Activated naive CD8-positive, alpha-beta T cell treated with anti-CD3 and anti-CD28 coated beads, Interleukin-2, amount 50 U/mL, for 24 hours (primary cell): ENCODE data around the gene RFTN1.

Source experiments
- ATAC-seq: fragments of 150-1000 bp; cut with Tn5 transposase; one replicate; pipeline ENCODE4 v1.10.0; 2021
- DNase-seq: peaks from one replicate; pipeline ENCODE4 v3.0.0; 2021
- H3K27ac Mint-ChIP-seq: one replicate; pipeline ENCODE4 v1.8.0; 2021; ENCODE audit warnings: mild to moderate bottlenecking, mixed read lengths
- H3K27me3 Mint-ChIP-seq: one replicate; pipeline ENCODE4 v1.8.0; 2021; ENCODE audit warnings: mixed read lengths
- H3K36me3 Mint-ChIP-seq: one replicate; pipeline ENCODE4 v1.8.0; 2021; ENCODE audit warnings: low read depth, mixed read lengths
- H3K4me1 Mint-ChIP-seq: one replicate; pipeline ENCODE4 v1.8.0; 2021; ENCODE audit warnings: mixed read lengths
- H3K4me3 Mint-ChIP-seq: one replicate; pipeline ENCODE4 v1.8.0; 2021; ENCODE audit warnings: mild to moderate bottlenecking, moderate library complexity, mixed read lengths
- H3K9me3 Mint-ChIP-seq: one replicate; pipeline ENCODE4 v1.8.0; 2021; ENCODE audit warnings: mixed read lengths

The RFTN1 gene

GRCh38 chr3:16463914-16464313, 49.6 kb downstream of the RFTN1 start:
- Mint-ChIP-seq H3K27ac (no peak overlapping the region), H3K36me3 (peaks cover 54% of the 10 kb centered on the region), H3K4me3 (no peak overlapping the region), H3K4me1 (peaks cover 56% of the 10 kb centered on the region), H3K27me3 (no peaks in the 10 kb centered on the region), H3K9me3 (peaks cover 4% of the 10 kb centered on the region)
- ATAC-seq (no peak), DNase-seq (no peak)

GRCh38 chr3:16463119-16463518, 50.4 kb downstream of the RFTN1 start:
- peaks cover 54% of the 10 kb centered on the region for H3K4me1 Mint-ChIP-seq
- peak; percentile 21 for ATAC-seq
- peaks cover 4% of the 10 kb centered on the region for H3K9me3 Mint-ChIP-seq
- DNase-seq: no peak
- no peak overlapping the region for H3K4me3 Mint-ChIP-seq
- H3K27ac Mint-ChIP-seq: peak overlapping the region; percentile 43
- H3K27me3 Mint-ChIP-seq: no peaks in the 10 kb centered on the region
- peaks cover 48% of the 10 kb centered on the region for H3K36me3 Mint-ChIP-seq

- H3K4me1 Mint-ChIP-seq: peaks cover 54% of the 10 kb centered on the region
- no peak overlapping the region for H3K4me3 Mint-ChIP-seq
- DNase-seq (no peak), ATAC-seq (peak; percentile 91)
- H3K36me3 Mint-ChIP-seq: peaks cover 44% of the 10 kb centered on the region
- peaks cover 4% of the 10 kb centered on the region for H3K9me3 Mint-ChIP-seq
- H3K27ac Mint-ChIP-seq: peak overlapping the region; percentile 43
- H3K27me3 Mint-ChIP-seq: no peaks in the 10 kb centered on the region
These were observed 50.8 kb downstream of the RFTN1 start for GRCh38 chr3:16462679-16463078.

- DNase-seq (no peak), ATAC-seq (no peak)
- H3K9me3 Mint-ChIP-seq: no peaks in the 10 kb centered on the region
- H3K27me3 Mint-ChIP-seq: no peaks in the 10 kb centered on the region
- peaks cover 34% of the 10 kb centered on the region for H3K36me3 Mint-ChIP-seq
- no peak overlapping the region for H3K27ac Mint-ChIP-seq
- H3K4me3 Mint-ChIP-seq: no peak overlapping the region
- peaks cover 46% of the 10 kb centered on the region for H3K4me1 Mint-ChIP-seq
These were observed 51.8 kb downstream of the RFTN1 start for GRCh38 chr3:16461463-16462245.

- Mint-ChIP-seq H3K4me3 (no peak overlapping the region), H3K36me3 (peaks cover 26% of the 10 kb centered on the region), H3K4me1 (peaks cover 46% of the 10 kb centered on the region), H3K27me3 (no peaks in the 10 kb centered on the region), H3K9me3 (no peaks in the 10 kb centered on the region), H3K27ac (no peak overlapping the region)
- DNase-seq (no peak), ATAC-seq (no peak)
These were observed 52.6 kb downstream of the RFTN1 start for GRCh38 chr3:16460886-16461285.

GRCh38 chr3:16460273-16460672, 53.2 kb downstream of the RFTN1 start:
- H3K27ac Mint-ChIP-seq: no peak overlapping the region
- H3K36me3 Mint-ChIP-seq: peaks cover 22% of the 10 kb centered on the region
- DNase-seq (no peak), ATAC-seq (no peak)
- no peak overlapping the region for H3K4me3 Mint-ChIP-seq
- peaks cover 46% of the 10 kb centered on the region for H3K4me1 Mint-ChIP-seq
- H3K9me3 Mint-ChIP-seq: no peaks in the 10 kb centered on the region
- H3K27me3 Mint-ChIP-seq: no peaks in the 10 kb centered on the region

- no peak overlapping the region for H3K27ac Mint-ChIP-seq
- peaks cover 18% of the 10 kb centered on the region for H3K36me3 Mint-ChIP-seq
- peaks cover 38% of the 10 kb centered on the region for H3K4me1 Mint-ChIP-seq
- no peak overlapping the region for H3K4me3 Mint-ChIP-seq
- H3K9me3 Mint-ChIP-seq: no peaks in the 10 kb centered on the region
- ATAC-seq (peak; percentile 71), DNase-seq (no peak)
- no peaks in the 10 kb centered on the region for H3K27me3 Mint-ChIP-seq
These were observed 56.6 kb downstream of the RFTN1 start for GRCh38 chr3:16456784-16457415.

GRCh38 chr3:16455966-16456365, 57.5 kb downstream of the RFTN1 start:
- ATAC-seq (no peak), DNase-seq (no peak)
- Mint-ChIP-seq H3K36me3 (peaks cover 23% of the 10 kb centered on the region), H3K4me3 (no peak overlapping the region), H3K27ac (no peak overlapping the region), H3K9me3 (no peaks in the 10 kb centered on the region), H3K4me1 (peaks cover 37% of the 10 kb centered on the region), H3K27me3 (no peaks in the 10 kb centered on the region)

- ATAC-seq (no peak), DNase-seq (no peak)
- no peak overlapping the region for H3K4me3 Mint-ChIP-seq
- no peak overlapping the region for H3K27ac Mint-ChIP-seq
- no peaks in the 10 kb centered on the region for H3K9me3 Mint-ChIP-seq
- H3K27me3 Mint-ChIP-seq: no peaks in the 10 kb centered on the region
- peaks cover 23% of the 10 kb centered on the region for H3K36me3 Mint-ChIP-seq
- H3K4me1 Mint-ChIP-seq: peaks cover 42% of the 10 kb centered on the region
These were observed 58.5 kb downstream of the RFTN1 start for GRCh38 chr3:16455001-16455400.

- Mint-ChIP-seq H3K9me3 (no peaks in the 10 kb centered on the region), H3K27ac (no peak overlapping the region), H3K4me3 (no peak overlapping the region), H3K27me3 (no peaks in the 10 kb centered on the region), H3K4me1 (peaks cover 56% of the 10 kb centered on the region), H3K36me3 (peaks cover 41% of the 10 kb centered on the region)
- DNase-seq: no peak
- no peak for ATAC-seq
These were observed 61.2 kb downstream of the RFTN1 start for GRCh38 chr3:16452261-16452660.

- no peak for DNase-seq
- ATAC-seq: no peak
- Mint-ChIP-seq H3K36me3 (peaks cover 66% of the 10 kb centered on the region), H3K4me1 (peaks cover 65% of the 10 kb centered on the region), H3K4me3 (no peak overlapping the region), H3K27me3 (no peaks in the 10 kb centered on the region), H3K9me3 (no peaks in the 10 kb centered on the region), H3K27ac (no peak overlapping the region)
These were observed 64.1 kb downstream of the RFTN1 start for GRCh38 chr3:16449369-16449768.

- ATAC-seq: peak; percentile 96
- H3K36me3 Mint-ChIP-seq: peaks cover 67% of the 10 kb centered on the region
These were observed 64.8 kb downstream of the RFTN1 start for GRCh38 chr3:16448639-16449070.

GRCh38 chr3:16447135-16447534, 66.4 kb downstream of the RFTN1 start:
- H3K36me3 Mint-ChIP-seq: peaks cover 72% of the 10 kb centered on the region
- no peaks in the 10 kb centered on the region for H3K9me3 Mint-ChIP-seq
- H3K4me3 Mint-ChIP-seq: no peak overlapping the region
- peak overlapping the region; percentile 66 for H3K27ac Mint-ChIP-seq
- ATAC-seq (no peak), DNase-seq (no peak)
- peaks cover 60% of the 10 kb centered on the region for H3K4me1 Mint-ChIP-seq
- H3K27me3 Mint-ChIP-seq: no peaks in the 10 kb centered on the region

More at GRCh38 chr3:16448639-16449070, 64.8 kb downstream of the RFTN1 start:
- H3K9me3 Mint-ChIP-seq: no peaks in the 10 kb centered on the region
- peak overlapping the region; percentile 44 for H3K27ac Mint-ChIP-seq
- H3K4me1 Mint-ChIP-seq: peaks cover 65% of the 10 kb centered on the region
- peak; percentile 61 for DNase-seq
- H3K4me3 Mint-ChIP-seq: no peak overlapping the region
- H3K27me3 Mint-ChIP-seq: no peaks in the 10 kb centered on the region

GRCh38 chr3:16444344-16444743, 69.2 kb downstream of the RFTN1 start:
- Mint-ChIP-seq H3K27me3 (no peaks in the 10 kb centered on the region), H3K4me3 (no peak overlapping the region), H3K4me1 (peaks cover 57% of the 10 kb centered on the region), H3K27ac (no peak overlapping the region), H3K36me3 (peaks cover 71% of the 10 kb centered on the region), H3K9me3 (no peaks in the 10 kb centered on the region)
- DNase-seq (no peak), ATAC-seq (no peak)

GRCh38 chr3:16442730-16443129, 70.8 kb downstream of the RFTN1 start:
- Mint-ChIP-seq H3K9me3 (no peaks in the 10 kb centered on the region), H3K4me1 (peaks cover 47% of the 10 kb centered on the region), H3K4me3 (no peak overlapping the region), H3K27me3 (no peaks in the 10 kb centered on the region), H3K36me3 (peaks cover 64% of the 10 kb centered on the region), H3K27ac (no peak overlapping the region)
- DNase-seq (no peak), ATAC-seq (no peak)
